Peyer's patch (tissue), 4 donors: ENCODE data around the gene ANO8. TPM values are rescaled to one million over a fixed set of nuclear protein-coding genes. Genes with fewer than 3 reads are reported as not detected.

Experiments
- DNase-seq, 3 donors: peaks; one replicate each; pipeline ENCODE4 v3.0.0-alpha.2; 2017 to 2019
- H3K27ac ChIP-seq, 4 donors: fragments of 200-600 bp; sonication (generic); one replicate each; pipeline ENCODE4 v1.5.1; 2016 to 2019
- H3K27me3 ChIP-seq, 2 donors: fragments of 200-600 bp; sonication (generic); one replicate each; pipeline ENCODE4 v1.5.1; 2019
- H3K36me3 ChIP-seq, 3 donors: fragments of 200-600 bp; sonication (generic); one replicate each; pipeline ENCODE4 v1.5.1; 2016 to 2019
- H3K4me1 ChIP-seq, 4 donors: fragments of 200-600 bp; sonication (generic); one replicate each; pipeline ENCODE4 v1.5.1; 2016 to 2019
- H3K4me3 ChIP-seq, 4 donors: fragments of 200-600 bp; sonication (generic); 1 replicate in 3 of 4; 2 replicates in 1 of 4; pipeline ENCODE4 v1.5.1; 2016 to 2019; ENCODE audit warnings: mild to moderate bottlenecking in 1 of 4
- H3K9me3 ChIP-seq, 4 donors: fragments of 200-600 bp; sonication (generic); one replicate each; pipeline ENCODE4 v1.5.1; 2016 to 2019; ENCODE audit warnings: mild to moderate bottlenecking in 1 of 4
- POLR2A ChIP-seq, 2 donors: fragments of 450-650 bp; IDR thresholded peaks; one replicate each; pipeline ENCODE4 v1.5.1; 2017; ENCODE audit warnings: antibody characterized with exemption in 2 of 2, mild to moderate bottlenecking in 2 of 2, moderate library complexity in 2 of 2
- total RNA-seq, 4 donors: library from RNA; depleted of rRNA; stranded (reverse); fragments of >200 nt; gene quantifications; one replicate each; pipeline ENCODE4 v1.1.0, GENCODE V29; 2016
- TF ChIP-seq, protein P1 (sequence below), 6 experiments: fragments of 450-650 bp in 4 of 6; fragments of 200-600 bp in 2 of 6; sonication (generic) in 1 of 6; IDR thresholded peaks; one replicate each; pipeline ENCODE4 v1.5.1; 2017 to 2019; ENCODE audit warnings: antibody characterized with exemption in 6 of 6, mild to moderate bottlenecking in 3 of 6, moderate library complexity in 1 of 6

The ANO8 gene
- total RNA-seq, 4 donors from 2014 or later, result 10.3 to 18.9 (median 16.0) TPM

DNA sequence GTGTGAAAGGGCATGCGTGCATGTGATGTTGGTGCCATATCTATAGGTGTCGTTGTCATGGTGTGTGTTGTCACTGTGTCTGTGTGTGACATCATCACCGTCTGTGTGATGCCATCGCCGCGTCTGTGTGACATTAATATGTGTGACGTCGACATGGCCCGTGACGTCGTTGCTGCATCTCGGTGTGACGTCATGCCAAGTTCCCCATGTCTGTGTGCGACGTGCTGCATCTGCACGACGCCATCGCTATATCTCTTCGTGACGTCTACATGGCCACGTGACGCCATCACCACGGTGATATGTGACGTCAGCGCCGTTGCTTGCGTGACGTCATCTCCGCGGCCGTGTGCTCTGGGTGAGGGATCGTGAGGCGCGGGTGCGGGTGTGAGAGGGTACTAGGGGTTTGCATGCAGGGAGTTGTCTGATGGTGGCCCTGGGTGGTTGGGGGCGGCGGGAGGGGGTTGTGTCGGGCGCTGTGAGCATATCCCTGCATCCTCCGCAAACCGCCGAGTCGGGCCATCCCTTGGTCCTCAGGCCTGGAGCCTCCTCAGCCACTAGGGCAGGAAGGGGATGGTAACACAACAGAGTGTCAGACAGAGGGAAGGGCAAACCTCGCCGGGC, 17.3 kb upstream of the ANO8 start:
- TF ChIP-seq, protein P1, sequence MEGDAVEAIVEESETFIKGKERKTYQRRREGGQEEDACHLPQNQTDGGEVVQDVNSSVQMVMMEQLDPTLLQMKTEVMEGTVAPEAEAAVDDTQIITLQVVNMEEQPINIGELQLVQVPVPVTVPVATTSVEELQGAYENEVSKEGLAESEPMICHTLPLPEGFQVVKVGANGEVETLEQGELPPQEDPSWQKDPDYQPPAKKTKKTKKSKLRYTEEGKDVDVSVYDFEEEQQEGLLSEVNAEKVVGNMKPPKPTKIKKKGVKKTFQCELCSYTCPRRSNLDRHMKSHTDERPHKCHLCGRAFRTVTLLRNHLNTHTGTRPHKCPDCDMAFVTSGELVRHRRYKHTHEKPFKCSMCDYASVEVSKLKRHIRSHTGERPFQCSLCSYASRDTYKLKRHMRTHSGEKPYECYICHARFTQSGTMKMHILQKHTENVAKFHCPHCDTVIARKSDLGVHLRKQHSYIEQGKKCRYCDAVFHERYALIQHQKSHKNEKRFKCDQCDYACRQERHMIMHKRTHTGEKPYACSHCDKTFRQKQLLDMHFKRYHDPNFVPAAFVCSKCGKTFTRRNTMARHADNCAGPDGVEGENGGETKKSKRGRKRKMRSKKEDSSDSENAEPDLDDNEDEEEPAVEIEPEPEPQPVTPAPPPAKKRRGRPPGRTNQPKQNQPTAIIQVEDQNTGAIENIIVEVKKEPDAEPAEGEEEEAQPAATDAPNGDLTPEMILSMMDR (IDR thresholded peaks at IDR 0.05), result no peak
- TF ChIP-seq POLR2A (IDR thresholded peaks at IDR 0.05), result no peak
- no peak for DNase-seq
- Histone ChIP-seq H3K27ac (no peak overlapping the region), H3K4me1 (no peaks in the 10 kb centered on the region), H3K27me3 (no peaks in the 10 kb centered on the region), H3K36me3 (no peaks in the 10 kb centered on the region), H3K9me3 (no peaks in the 10 kb centered on the region), H3K4me3 (no peak overlapping the region)

DNA sequence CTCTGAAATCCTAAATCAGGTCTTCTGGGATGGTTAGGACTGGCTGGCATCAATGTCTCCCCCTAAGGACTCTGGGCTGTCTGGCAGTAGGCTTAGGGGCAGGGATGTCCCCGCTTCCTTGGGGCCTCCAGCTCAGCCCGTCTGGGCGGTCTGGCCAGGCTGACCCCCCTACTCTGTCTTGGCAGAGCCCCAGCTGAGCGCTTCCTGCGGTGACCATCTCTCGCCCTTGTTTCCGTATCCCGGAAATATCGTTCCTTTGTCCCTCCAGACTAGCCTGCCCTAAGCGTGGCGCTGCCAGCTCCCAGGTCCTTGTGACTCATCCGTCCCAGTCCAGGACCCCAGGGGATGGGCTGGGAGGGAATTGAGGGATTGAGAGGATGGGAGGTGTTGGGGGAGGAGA, 14.0 kb upstream of the ANO8 start:
- Histone ChIP-seq H3K4me3 (no peak overlapping the region), H3K36me3 (no peaks in the 10 kb centered on the region), H3K4me1 (peaks cover 0 to 6% (median 0%) of the 10 kb centered on the region in 4 donors), H3K27me3 (no peaks in the 10 kb centered on the region), H3K9me3 (no peaks in the 10 kb centered on the region), H3K27ac (peak overlapping the region in 1 of 4 donors; percentile 42)
- TF ChIP-seq, protein P1 (IDR thresholded peaks at IDR 0.05), result no peak
- TF ChIP-seq POLR2A (IDR thresholded peaks at IDR 0.05), result no peak
- DNase-seq, result no peak

- no peak for TF ChIP-seq POLR2A (IDR thresholded peaks at IDR 0.05)
- TF ChIP-seq, protein P1 (IDR thresholded peaks at IDR 0.05), result no peak
- Histone ChIP-seq H3K4me1 (peaks cover 0 to 6% (median 0%) of the 10 kb centered on the region in 4 donors), H3K9me3 (no peaks in the 10 kb centered on the region), H3K4me3 (no peak overlapping the region), H3K36me3 (no peaks in the 10 kb centered on the region), H3K27ac (peak overlapping the region in 2 of 4 donors; percentile 12 to 22), H3K27me3 (no peaks in the 10 kb centered on the region)
- DNase-seq, result no peak
Measured at GRCh38 chr19:17347877-17348276, 13.2 kb upstream of the ANO8 start.

DNA sequence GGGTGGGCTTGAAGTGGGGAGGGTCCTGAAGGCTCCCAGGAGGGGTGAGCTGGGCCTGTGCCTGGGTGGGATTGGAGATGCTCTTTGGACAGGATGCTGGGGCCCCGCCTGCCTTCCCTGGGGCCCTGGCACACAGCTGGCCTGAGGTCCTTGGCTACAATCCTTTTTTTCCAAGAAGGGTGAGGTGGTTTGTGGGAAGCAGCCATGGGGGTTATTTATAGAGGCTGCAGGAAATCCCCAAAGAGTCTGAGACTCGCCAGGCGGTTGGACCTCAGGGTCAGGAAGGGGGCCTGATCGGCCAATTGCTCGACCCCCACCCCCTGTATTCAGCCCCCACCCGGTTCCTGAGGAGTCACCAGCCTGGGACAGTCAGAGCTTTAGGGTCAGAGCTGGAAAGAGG, 12.7 kb upstream of the ANO8 start:
- no peak overlapping the region for H3K4me3 ChIP-seq
- peaks cover 0 to 6% (median 0%) of the 10 kb centered on the region in 4 donors for H3K4me1 ChIP-seq
- H3K27ac ChIP-seq, result peak overlapping the region; percentile 12 to 52 (median 30)
- DNase-seq, result no peak
- H3K9me3 ChIP-seq, result no peaks in the 10 kb centered on the region
- H3K36me3 ChIP-seq, result no peaks in the 10 kb centered on the region
- no peak for TF ChIP-seq POLR2A (IDR thresholded peaks at IDR 0.05)
- TF ChIP-seq, protein P1 (IDR thresholded peaks at IDR 0.05), result no peak
- H3K27me3 ChIP-seq, result no peaks in the 10 kb centered on the region

DNA sequence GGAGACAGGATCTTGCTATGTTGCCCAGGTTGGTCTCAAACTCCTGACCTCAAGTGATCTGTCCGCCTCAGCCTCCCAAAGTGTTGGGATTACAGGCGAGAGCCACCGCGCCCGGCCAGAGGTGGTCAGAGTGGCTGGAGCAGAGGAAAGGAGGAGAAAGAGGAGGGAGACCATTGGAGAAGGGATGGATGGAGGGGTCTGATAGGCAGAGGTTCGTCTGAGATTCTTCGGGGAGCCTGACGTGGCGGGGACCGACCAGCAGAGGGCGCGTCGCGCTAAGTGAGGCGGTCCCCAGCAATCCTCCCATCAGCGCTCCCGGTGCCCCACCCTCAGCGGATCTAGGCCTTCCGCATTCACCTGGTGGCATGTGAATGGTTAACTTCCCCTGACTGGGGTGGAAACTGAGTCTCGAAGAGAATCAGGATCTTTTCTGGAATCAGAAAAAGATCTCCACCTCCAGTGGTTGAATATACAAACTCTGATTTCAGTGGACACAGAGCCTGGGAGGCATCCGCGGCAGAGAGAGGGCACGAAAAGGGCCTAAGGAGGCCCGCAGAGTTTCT, 11.5 kb upstream of the ANO8 start:
- Histone ChIP-seq H3K4me1 (peaks cover 0 to 6% (median 0%) of the 10 kb centered on the region in 4 donors), H3K27me3 (no peaks in the 10 kb centered on the region), H3K4me3 (no peak overlapping the region), H3K27ac (peak overlapping the region in 2 of 4 donors; percentile 3 to 17), H3K9me3 (no peaks in the 10 kb centered on the region), H3K36me3 (no peaks in the 10 kb centered on the region)
- DNase-seq, result peak; percentile 72 to 92 (median 85)
- TF ChIP-seq POLR2A (IDR thresholded peaks at IDR 0.05), result no peak
- TF ChIP-seq, protein P1 (IDR thresholded peaks at IDR 0.05), result peak; percentile 89 to 94 (median 90)
